Astrocyte (in vitro differentiated cells and primary cell): ENCODE measurements around the gene MYL12A.
"Not testable (repeated sequence)": the region's sequence is repeated elsewhere in the genome, so short reads cannot be mapped to it uniquely, and the experiment has no call there.

ENCODE experiments used
- EZH2 ChIP-seq: IDR thresholded peaks from 2 replicates; pipeline ENCODE4 v1.6.1; 2012; ENCODE audit warnings: mild to moderate bottlenecking, low read length, inconsistent platforms; ENCODE audit not compliant: insufficient read depth
- TF ChIP-seq, protein P1 (sequence below): IDR thresholded peaks from 2 replicates; pipeline ENCODE4 v1.5.1; 2011; ENCODE audit warnings: low read depth, mild to moderate bottlenecking, inconsistent platforms, low read length, moderate library complexity; ENCODE audit not compliant: insufficient read depth

DNA sequence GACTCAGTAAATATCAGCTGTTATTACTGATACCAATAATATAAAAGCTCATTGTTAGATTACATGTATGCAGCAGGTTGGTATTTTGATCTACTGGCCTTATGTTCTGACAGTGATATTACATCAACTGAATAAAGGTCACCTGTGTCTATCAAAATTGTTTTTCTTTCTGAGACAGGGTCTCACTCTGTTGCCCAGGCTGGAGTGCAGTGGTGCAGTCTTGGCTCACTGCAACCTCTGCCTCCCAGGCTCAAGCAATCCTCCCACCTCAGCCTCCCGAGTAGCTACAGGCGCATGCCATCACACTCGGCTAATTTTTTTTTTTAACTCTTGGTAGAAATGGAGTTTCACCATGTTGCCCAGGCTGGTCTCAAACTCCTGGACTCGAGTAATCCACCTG, 26.7 kb upstream of the MYL12A start:
- TF ChIP-seq, protein P1, sequence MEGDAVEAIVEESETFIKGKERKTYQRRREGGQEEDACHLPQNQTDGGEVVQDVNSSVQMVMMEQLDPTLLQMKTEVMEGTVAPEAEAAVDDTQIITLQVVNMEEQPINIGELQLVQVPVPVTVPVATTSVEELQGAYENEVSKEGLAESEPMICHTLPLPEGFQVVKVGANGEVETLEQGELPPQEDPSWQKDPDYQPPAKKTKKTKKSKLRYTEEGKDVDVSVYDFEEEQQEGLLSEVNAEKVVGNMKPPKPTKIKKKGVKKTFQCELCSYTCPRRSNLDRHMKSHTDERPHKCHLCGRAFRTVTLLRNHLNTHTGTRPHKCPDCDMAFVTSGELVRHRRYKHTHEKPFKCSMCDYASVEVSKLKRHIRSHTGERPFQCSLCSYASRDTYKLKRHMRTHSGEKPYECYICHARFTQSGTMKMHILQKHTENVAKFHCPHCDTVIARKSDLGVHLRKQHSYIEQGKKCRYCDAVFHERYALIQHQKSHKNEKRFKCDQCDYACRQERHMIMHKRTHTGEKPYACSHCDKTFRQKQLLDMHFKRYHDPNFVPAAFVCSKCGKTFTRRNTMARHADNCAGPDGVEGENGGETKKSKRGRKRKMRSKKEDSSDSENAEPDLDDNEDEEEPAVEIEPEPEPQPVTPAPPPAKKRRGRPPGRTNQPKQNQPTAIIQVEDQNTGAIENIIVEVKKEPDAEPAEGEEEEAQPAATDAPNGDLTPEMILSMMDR: not testable (repeated sequence)
- TF ChIP-seq EZH2: not testable (repeated sequence)
